ENCODE results near the gene COLQ.
"Not testable (repeated sequence)": the region's sequence is repeated elsewhere in the genome, so short reads cannot be mapped to it uniquely, and the experiment has no call there.

Gene COLQ

GRCh38 chr3:15486979-15487378, 34.5 kb downstream of the COLQ start:
- Histone ChIP-seq H4K5ac (ENCODE audit: low read length) (no peak overlapping the region), H4K8ac (ENCODE audit: low read depth, low read length) (no peak overlapping the region), H3K4ac (ENCODE audit: low read depth, low read length) (no peak overlapping the region), H3K4me3 (ENCODE audit: low read length) (no peak overlapping the region), H3K36me3 (ENCODE audit: control insufficient read depth, insufficient read depth, low read length) (no peaks in the 10 kb centered on the region), H2BK15ac (replicated peaks; ENCODE audit: low read depth) (no peak overlapping the region), H2AK5ac (ENCODE audit: low read length) (no peak overlapping the region), H2BK120ac (ENCODE audit: low read depth, low read length) (no peak overlapping the region), H3K9ac (ENCODE audit: low read length) (no peak overlapping the region), H3K23ac (ENCODE audit: low read length) (no peak overlapping the region), H3K4me1 (ENCODE audit: control insufficient read depth, low read depth, low read length) (no peaks in the 10 kb centered on the region), H3K18ac (ENCODE audit: low read length) (no peak overlapping the region), H3K27me3 (ENCODE audit: insufficient read depth, low read length, poor library complexity) (no peaks in the 10 kb centered on the region), H3K27ac (ENCODE audit: low read depth, low read length) (no peak overlapping the region), H3K79me2 (ENCODE audit: control insufficient read depth, insufficient read depth, low read length) (no peaks in the 10 kb centered on the region), H3K4me2 (ENCODE audit: low read length) (no peak overlapping the region), H3K56ac (ENCODE audit: low read length) (no peak overlapping the region), H2BK5ac (ENCODE audit: low read length) (no peak overlapping the region), H3K79me1 (ENCODE audit: low read length) (no peaks in the 10 kb centered on the region)
- no peak for DNase-seq
- no CpG with 5 or more reads among the region's 4 CpGs for WGBS (ENCODE audit: extremely low coverage, insufficient coverage, low lambda C conversion rate)

GRCh38 chr3:15486020-15486419, 35.5 kb downstream of the COLQ start:
- no peak overlapping the region for H4K5ac ChIP-seq (ENCODE audit: low read length)
- no peak overlapping the region for H2BK15ac ChIP-seq (replicated peaks; ENCODE audit: low read depth)
- no peak overlapping the region for H2BK120ac ChIP-seq (ENCODE audit: low read depth, low read length)
- no CpG with 5 or more reads among the region's 2 CpGs for WGBS (ENCODE audit: extremely low coverage, insufficient coverage, low lambda C conversion rate)
- no peak overlapping the region for H3K27ac ChIP-seq (ENCODE audit: low read depth, low read length)
- no peak overlapping the region for H4K8ac ChIP-seq (ENCODE audit: low read depth, low read length)
- H3K4me1 ChIP-seq (ENCODE audit: control insufficient read depth, low read depth, low read length) = no peaks in the 10 kb centered on the region
- no peak overlapping the region for H3K4me2 ChIP-seq (ENCODE audit: low read length)
- no peak overlapping the region for H3K18ac ChIP-seq (ENCODE audit: low read length)
- H2BK5ac ChIP-seq (ENCODE audit: low read length) = no peak overlapping the region
- no peak overlapping the region for H2AK5ac ChIP-seq (ENCODE audit: low read length)
- H3K36me3 ChIP-seq (ENCODE audit: control insufficient read depth, insufficient read depth, low read length) = no peaks in the 10 kb centered on the region
- no peak overlapping the region for H3K4me3 ChIP-seq (ENCODE audit: low read length)
- no peak overlapping the region for H3K4ac ChIP-seq (ENCODE audit: low read depth, low read length)
- H3K56ac ChIP-seq (ENCODE audit: low read length) = no peak overlapping the region
- H3K27me3 ChIP-seq (ENCODE audit: insufficient read depth, low read length, poor library complexity) = no peaks in the 10 kb centered on the region
- no peak for DNase-seq
- H3K9ac ChIP-seq (ENCODE audit: low read length) = no peak overlapping the region
- no peaks in the 10 kb centered on the region for H3K79me1 ChIP-seq (ENCODE audit: low read length)
- H3K23ac ChIP-seq (ENCODE audit: low read length) = no peak overlapping the region
- H3K79me2 ChIP-seq (ENCODE audit: control insufficient read depth, insufficient read depth, low read length) = no peaks in the 10 kb centered on the region

- not testable (repeated sequence) for H2AK5ac ChIP-seq (ENCODE audit: low read length); H3K4me2 ChIP-seq (ENCODE audit: low read length); H3K36me3 ChIP-seq (ENCODE audit: control insufficient read depth, insufficient read depth, low read length); H2BK5ac ChIP-seq (ENCODE audit: low read length); H3K27ac ChIP-seq (ENCODE audit: low read depth, low read length); H3K18ac ChIP-seq (ENCODE audit: low read length); H3K79me2 ChIP-seq (ENCODE audit: control insufficient read depth, insufficient read depth, low read length); H2BK120ac ChIP-seq (ENCODE audit: low read depth, low read length); H3K4me3 ChIP-seq (ENCODE audit: low read length); DNase-seq; H2BK15ac ChIP-seq (replicated peaks; ENCODE audit: low read depth); H3K56ac ChIP-seq (ENCODE audit: low read length); H3K23ac ChIP-seq (ENCODE audit: low read length); H3K79me1 ChIP-seq (ENCODE audit: low read length); H3K4me1 ChIP-seq (ENCODE audit: control insufficient read depth, low read depth, low read length); H3K4ac ChIP-seq (ENCODE audit: low read depth, low read length); H4K8ac ChIP-seq (ENCODE audit: low read depth, low read length); H3K27me3 ChIP-seq (ENCODE audit: insufficient read depth, low read length, poor library complexity); H4K5ac ChIP-seq (ENCODE audit: low read length); H3K9ac ChIP-seq (ENCODE audit: low read length)
- no CpG with 5 or more reads among the region's 6 CpGs for WGBS (ENCODE audit: extremely low coverage, insufficient coverage, low lambda C conversion rate)
These were observed 37.0 kb downstream of the COLQ start for GRCh38 chr3:15484551-15484950.

GRCh38 chr3:15479400-15480224, 41.9 kb downstream of the COLQ start:
- Histone ChIP-seq H3K79me2 (ENCODE audit: control insufficient read depth, insufficient read depth, low read length) (no peaks in the 10 kb centered on the region), H3K23ac (ENCODE audit: low read length) (no peak overlapping the region), H3K27me3 (ENCODE audit: insufficient read depth, low read length, poor library complexity) (no peaks in the 10 kb centered on the region), H4K5ac (ENCODE audit: low read length) (no peak overlapping the region), H2BK15ac (replicated peaks; ENCODE audit: low read depth) (no peak overlapping the region), H2AK5ac (ENCODE audit: low read length) (no peak overlapping the region), H3K79me1 (ENCODE audit: low read length) (no peaks in the 10 kb centered on the region), H3K4ac (ENCODE audit: low read depth, low read length) (no peak overlapping the region), H3K9ac (ENCODE audit: low read length) (no peak overlapping the region), H2BK120ac (ENCODE audit: low read depth, low read length) (no peak overlapping the region), H4K8ac (ENCODE audit: low read depth, low read length) (no peak overlapping the region), H3K18ac (ENCODE audit: low read length) (no peak overlapping the region), H3K56ac (ENCODE audit: low read length) (no peak overlapping the region), H3K27ac (ENCODE audit: low read depth, low read length) (no peak overlapping the region), H3K4me2 (ENCODE audit: low read length) (no peak overlapping the region), H3K36me3 (ENCODE audit: control insufficient read depth, insufficient read depth, low read length) (no peaks in the 10 kb centered on the region), H3K4me1 (ENCODE audit: control insufficient read depth, low read depth, low read length) (no peaks in the 10 kb centered on the region), H2BK5ac (ENCODE audit: low read length) (no peak overlapping the region), H3K4me3 (ENCODE audit: low read length) (no peak overlapping the region)
- DNase-seq = no peak

GRCh38 chr3:15478640-15478979, 42.9 kb downstream of the COLQ start:
- H2BK15ac ChIP-seq (replicated peaks; ENCODE audit: low read depth) = no peak overlapping the region
- H3K4me3 ChIP-seq (ENCODE audit: low read length) = no peak overlapping the region
- no peak overlapping the region for H3K23ac ChIP-seq (ENCODE audit: low read length)
- no peaks in the 10 kb centered on the region for H3K4me1 ChIP-seq (ENCODE audit: control insufficient read depth, low read depth, low read length)
- H2BK120ac ChIP-seq (ENCODE audit: low read depth, low read length) = no peak overlapping the region
- no peak for DNase-seq
- no peaks in the 10 kb centered on the region for H3K79me1 ChIP-seq (ENCODE audit: low read length)
- H4K5ac ChIP-seq (ENCODE audit: low read length) = no peak overlapping the region
- no peak overlapping the region for H3K4ac ChIP-seq (ENCODE audit: low read depth, low read length)
- H2AK5ac ChIP-seq (ENCODE audit: low read length) = no peak overlapping the region
- no CpG with 5 or more reads among the region's 5 CpGs for WGBS (ENCODE audit: extremely low coverage, insufficient coverage, low lambda C conversion rate)
- H3K27ac ChIP-seq (ENCODE audit: low read depth, low read length) = no peak overlapping the region
- H3K36me3 ChIP-seq (ENCODE audit: control insufficient read depth, insufficient read depth, low read length) = no peaks in the 10 kb centered on the region
- no peaks in the 10 kb centered on the region for H3K27me3 ChIP-seq (ENCODE audit: insufficient read depth, low read length, poor library complexity)
- no peak overlapping the region for H3K56ac ChIP-seq (ENCODE audit: low read length)
- H3K18ac ChIP-seq (ENCODE audit: low read length) = no peak overlapping the region
- H3K9ac ChIP-seq (ENCODE audit: low read length) = no peak overlapping the region
- no peak overlapping the region for H2BK5ac ChIP-seq (ENCODE audit: low read length)
- no peak overlapping the region for H4K8ac ChIP-seq (ENCODE audit: low read depth, low read length)
- H3K79me2 ChIP-seq (ENCODE audit: control insufficient read depth, insufficient read depth, low read length) = no peaks in the 10 kb centered on the region
- no peak overlapping the region for H3K4me2 ChIP-seq (ENCODE audit: low read length)
